NCI-H1105 treated with DMSO at 0.1 percent for 48 hours (cell line): ENCODE results near the gene PEX26.
"Not testable (repeated sequence)": the region's sequence is repeated elsewhere in the genome, so short reads cannot be mapped to it uniquely, and the experiment has no call there.

Experiments used
- DNase-seq: peaks from one replicate; lab custom pipeline; 2025; lab: John Stamatoyannopoulos, UW

The PEX26 gene

GRCh38 chr22:18056807-18057474, 20.8 kb upstream of the PEX26 start:
- DNase-seq: no peak

GRCh38 chr22:18057568-18058209, 20.1 kb upstream of the PEX26 start:
- no peak for DNase-seq

- no peak for DNase-seq
These were observed 19.3 kb upstream of the PEX26 start for GRCh38 chr22:18058371-18059093.

- no peak for DNase-seq
These were observed 18.7 kb upstream of the PEX26 start for GRCh38 chr22:18059094-18059417.

GRCh38 chr22:18059473-18059872, 18.3 kb upstream of the PEX26 start:
- no peak for DNase-seq

GRCh38 chr22:18059991-18060390, 17.8 kb upstream of the PEX26 start:
- DNase-seq: no peak

- no peak for DNase-seq
These were observed 16.9 kb upstream of the PEX26 start for GRCh38 chr22:18060646-18061620.

- DNase-seq: no peak
These were observed 15.4 kb upstream of the PEX26 start for GRCh38 chr22:18062421-18062820.

- DNase-seq: no peak
These were observed 14.5 kb upstream of the PEX26 start for GRCh38 chr22:18063306-18063705.

- DNase-seq: not testable (repeated sequence)
These were observed 14.1 kb upstream of the PEX26 start for GRCh38 chr22:18063715-18064114.

GRCh38 chr22:18064636-18065035, 13.2 kb upstream of the PEX26 start:
- no peak for DNase-seq

- no peak for DNase-seq
These were observed 12.5 kb upstream of the PEX26 start for GRCh38 chr22:18065256-18065655.

- DNase-seq: no peak
These were observed 11.5 kb upstream of the PEX26 start for GRCh38 chr22:18066181-18066859.

- no peak for DNase-seq
These were observed 10.7 kb upstream of the PEX26 start for GRCh38 chr22:18067121-18067520.

- DNase-seq: no peak
These were observed 10.0 kb upstream of the PEX26 start for GRCh38 chr22:18067548-18068341.

GRCh38 chr22:18068381-18068988, 9.3 kb upstream of the PEX26 start:
- no peak for DNase-seq

- no peak for DNase-seq
These were observed 8.7 kb upstream of the PEX26 start for GRCh38 chr22:18069041-18069440.

GRCh38 chr22:18070041-18070440, 7.7 kb upstream of the PEX26 start:
- no peak for DNase-seq

- DNase-seq: no peak
These were observed 7.1 kb upstream of the PEX26 start for GRCh38 chr22:18070556-18071306.
